GM23248 (cell line): ENCODE data around the gene R3HDM4. TPM values are rescaled to one million over a fixed set of nuclear protein-coding genes. Genes with fewer than 3 reads are reported as not detected.

ENCODE experiments used
- DNase-seq: peaks from one replicate; pipeline ENCODE4 v3.0.0-alpha.2; 2015
- H2AFZ ChIP-seq: fragments of 200-600 bp; sonication (generic); 2 replicates; pipeline ENCODE4 v1.6.1; 2016; ENCODE audit warnings: antibody characterized with exemption
- H3F3A ChIP-seq: fragments of 200-600 bp; sonication (generic); 2 replicates; pipeline ENCODE4 v1.6.1; 2016; ENCODE audit warnings: mild to moderate bottlenecking, antibody characterized with exemption, mixed run types; ENCODE audit not compliant: insufficient read depth
- H3K27ac ChIP-seq: fragments of 200-600 bp; sonication (generic); 2 replicates; pipeline ENCODE4 v1.5.1; 2016; ENCODE audit warnings: mild to moderate bottlenecking
- H3K27me3 ChIP-seq: fragments of 200-600 bp; sonication (generic); replicated peaks from 2 replicates; pipeline ENCODE4 v1.6.1; 2016; ENCODE audit warnings: mild to moderate bottlenecking; ENCODE audit not compliant: insufficient read depth
- H3K36me3 ChIP-seq: fragments of 200-600 bp; sonication (generic); 2 replicates; pipeline ENCODE4 v1.6.1; 2016; ENCODE audit warnings: low read depth, mild to moderate bottlenecking
- H3K4me1 ChIP-seq: fragments of 200-600 bp; sonication (generic); 2 replicates; pipeline ENCODE4 v1.6.1; 2016; ENCODE audit warnings: mild to moderate bottlenecking; ENCODE audit not compliant: insufficient read depth
- H3K4me2 ChIP-seq: fragments of 200-600 bp; sonication (generic); one replicate; pipeline ENCODE4 v1.6.1; 2016; ENCODE audit warnings: mild to moderate bottlenecking; ENCODE audit not compliant: unreplicated experiment
- H3K4me3 ChIP-seq: fragments of 200-600 bp; sonication (generic); 2 replicates; pipeline ENCODE4 v1.5.1; 2016; ENCODE audit warnings: mild to moderate bottlenecking
- H3K79me2 ChIP-seq: fragments of 200-600 bp; sonication (generic); 2 replicates; pipeline ENCODE4 v1.6.1; 2016; ENCODE audit warnings: mild to moderate bottlenecking; ENCODE audit not compliant: insufficient read depth
- H3K9ac ChIP-seq: fragments of 200-600 bp; sonication (generic); 2 replicates; pipeline ENCODE4 v1.6.1; 2016; ENCODE audit warnings: mild to moderate bottlenecking
- H3K9me2 ChIP-seq: fragments of 200-600 bp; sonication (generic); 2 replicates; pipeline ENCODE4 v1.6.1; 2016; ENCODE audit warnings: mixed run types, mild to moderate bottlenecking, moderate library complexity; ENCODE audit not compliant: insufficient read depth
- H3K9me3 ChIP-seq: fragments of 200-600 bp; sonication (generic); one replicate; pipeline ENCODE4 v1.6.1; 2017; ENCODE audit warnings: low read depth
- H4K20me1 ChIP-seq: fragments of 200-600 bp; sonication (generic); 2 replicates; pipeline ENCODE4 v1.6.0; 2016; ENCODE audit not compliant: insufficient read depth
- EZH2 ChIP-seq: fragments of 200-600 bp; sonication (generic); IDR thresholded peaks from 2 replicates; pipeline ENCODE4 v1.6.1; 2018; ENCODE audit warnings: antibody characterized with exemption, mild to moderate bottlenecking; ENCODE audit not compliant: insufficient read depth, poor library complexity, severe bottlenecking
- EZH2phosphoT487 ChIP-seq: fragments of 200-600 bp; sonication (generic); IDR thresholded peaks from 2 replicates; pipeline ENCODE4 v1.6.1; 2018; ENCODE audit warnings: antibody characterized with exemption, moderate library complexity, mild to moderate bottlenecking, low read depth; ENCODE audit not compliant: insufficient read depth
- WGBS, 2 experiments: methylation state at CpG; one replicate each; pipeline ENCODE4 v1.1.6; 2015 to 2017; ENCODE audit warnings: low lambda C conversion rate in 2 of 2, low coverage in 1 of 2; ENCODE audit errors: missing lambda C conversion rate in 2 of 2; 5-methylcytosine and 5-hydroxymethylcytosine counted together
- in situ Hi-C: fragments of 300-500 bp; cut with MboI; formaldehyde crosslinking; loops from 2 replicates; pipeline ENCODE4 v1.15.0; 2020
- polyA plus RNA-seq: library from polyadenylated mRNA; unstranded; fragments of >200 nt; fragmentation: Nextera tagmentation; extraction: Ambion mirVana; gene quantifications from 2 replicates; pipeline ENCODE4 v1.2.1, GENCODE V29; 2016
- total RNA-seq: library from RNA; depleted of rRNA; stranded (reverse); fragments of >200 nt; shearing (Covaris generic); gene quantifications from 2 replicates; pipeline ENCODE4 v1.2.3, GENCODE V29; 2014

The R3HDM4 gene
- total and polyA plus RNA-seq, 2 experiments from 2014 or later, result 50.9 to 52.7 TPM

GRCh38 chr19:928471-929202, 15.6 kb upstream of the R3HDM4 start:
- Histone ChIP-seq H4K20me1 (no peaks in the 10 kb centered on the region), H2AFZ (no peak overlapping the region), H3K79me2 (peaks cover 57% of the 10 kb centered on the region), H3K9me3 (no peaks in the 10 kb centered on the region), H3K4me1 (peaks cover 11% of the 10 kb centered on the region), H3K4me2 (no peak overlapping the region), H3K36me3 (0 out of 2 replicates have a peak, but pooled peaks cover 4% of the 10 kb centered on the region), H3K27me3 (no peaks in the 10 kb centered on the region), H3F3A (no peaks in the 10 kb centered on the region), H3K9me2 (no peaks in the 10 kb centered on the region), H3K27ac (no peak overlapping the region), H3K9ac (no peak overlapping the region), H3K4me3 (no peak overlapping the region)
- WGBS, 2 experiments, result 96 to 97% methylated on average over 12 to 18 of the region's 18 CpGs
- DNase-seq, result no peak
- TF ChIP-seq EZH2phosphoT487, result no peak
- TF ChIP-seq EZH2, result no peak
- in situ Hi-C loops, result no loop called here

- Histone ChIP-seq H2AFZ (no peak overlapping the region), H3K4me2 (peak overlapping the region; percentile 45), H3K27me3 (no peaks in the 10 kb centered on the region), H3K9me3 (no peaks in the 10 kb centered on the region), H3K9me2 (no peaks in the 10 kb centered on the region), H3F3A (no peaks in the 10 kb centered on the region), H4K20me1 (no peaks in the 10 kb centered on the region), H3K4me3 (0 out of 2 replicates have a peak overlapping the region, but pooled peaks have one; percentile 78), H3K4me1 (peaks cover 6% of the 10 kb centered on the region; the same call in 1 of the 2 replicates), H3K27ac (no peak overlapping the region), H3K79me2 (peaks cover 53% of the 10 kb centered on the region), H3K36me3 (0 out of 2 replicates have a peak, but pooled peaks cover 4% of the 10 kb centered on the region), H3K9ac (no peak overlapping the region; the same call in 1 of the 2 replicates)
- no peak for DNase-seq
- TF ChIP-seq EZH2, result no peak
- TF ChIP-seq EZH2phosphoT487, result no peak
- in situ Hi-C loops, result no loop called here
- WGBS, 2 experiments, result 79 to 80% methylated on average over 11 to 12 of the region's 12 CpGs
These were observed 14.9 kb upstream of the R3HDM4 start for GRCh38 chr19:927780-928401.

GRCh38 chr19:927351-927779, 14.3 kb upstream of the R3HDM4 start:
- peak overlapping the region; percentile 80 for H3K9ac ChIP-seq
- no peaks in the 10 kb centered on the region for H3K9me2 ChIP-seq
- H3K4me1 ChIP-seq, result 0 out of 2 replicates have a peak, but pooled peaks cover under 1% of the 10 kb centered on the region
- no peak overlapping the region for H2AFZ ChIP-seq
- no peak for DNase-seq
- H4K20me1 ChIP-seq, result no peaks in the 10 kb centered on the region
- 13 to 50% methylated on average over 4 to 14 of the region's 15 CpGs for WGBS, 2 experiments
- TF ChIP-seq EZH2, result no peak
- H3K9me3 ChIP-seq, result no peaks in the 10 kb centered on the region
- no peaks in the 10 kb centered on the region for H3F3A ChIP-seq
- peak overlapping the region; percentile 31; the same call in 1 of the 2 replicates for H3K27ac ChIP-seq
- H3K27me3 ChIP-seq, result no peaks in the 10 kb centered on the region
- peak overlapping the region; percentile 78 for H3K4me3 ChIP-seq
- 0 out of 2 replicates have a peak, but pooled peaks cover 4% of the 10 kb centered on the region for H3K36me3 ChIP-seq
- peaks cover 53% of the 10 kb centered on the region for H3K79me2 ChIP-seq
- peak overlapping the region; percentile 82 for H3K4me2 ChIP-seq
- in situ Hi-C loops, result no loop called here

DNA sequence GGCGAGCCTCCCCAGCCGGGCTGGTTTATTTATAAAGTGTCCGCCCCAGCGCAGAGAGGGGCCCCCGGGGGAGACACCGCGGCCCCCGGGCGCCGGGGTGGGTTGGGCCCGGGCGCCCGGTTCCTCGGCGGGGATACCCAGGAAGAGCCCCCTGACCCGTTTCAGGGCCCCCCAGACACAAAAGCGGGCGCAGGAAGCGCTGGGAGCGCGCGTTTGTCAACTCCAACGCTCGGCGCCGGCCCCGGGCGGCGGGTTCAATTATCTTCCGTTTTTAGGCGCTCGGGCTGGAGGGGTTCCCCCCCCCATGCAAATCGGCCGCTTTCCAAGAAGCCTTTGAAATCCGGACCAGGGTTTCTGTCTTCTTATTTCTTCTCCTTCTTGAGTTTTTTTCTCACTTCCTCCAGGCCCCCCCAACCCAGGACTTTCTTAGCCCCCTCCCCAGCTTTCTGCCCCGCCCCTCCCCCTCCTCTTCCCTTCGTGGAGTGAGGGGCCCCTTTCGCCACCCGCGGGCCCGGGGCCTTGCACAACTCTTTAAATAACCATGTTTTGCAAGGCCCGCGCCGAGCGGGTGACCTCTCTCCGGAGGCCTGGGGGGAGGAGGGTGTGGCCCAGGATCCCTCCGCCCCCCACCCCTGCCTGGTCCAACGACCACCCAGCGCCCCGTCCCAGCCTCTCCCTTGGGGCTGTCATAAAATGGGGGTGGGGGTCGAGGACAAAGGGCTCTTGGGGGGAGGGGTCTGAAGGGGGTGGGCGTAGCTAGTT, 13.8 kb upstream of the R3HDM4 start:
- no peaks in the 10 kb centered on the region for H4K20me1 ChIP-seq
- in situ Hi-C loops, result no loop called here
- 1 to 2% methylated on average over 24 to 52 of the region's 52 CpGs for WGBS, 2 experiments

More for the DNA sequence above, 13.8 kb upstream of the R3HDM4 start:
- Histone ChIP-seq H3K79me2 (peaks cover 48% of the 10 kb centered on the region), H3K36me3 (0 out of 2 replicates have a peak, but pooled peaks cover 4% of the 10 kb centered on the region), H3K9me2 (no peaks in the 10 kb centered on the region), H3K4me3 (peak overlapping the region; percentile 78), H3K9me3 (no peaks in the 10 kb centered on the region), H3K27ac (peak overlapping the region; percentile 31), H3K4me2 (peak overlapping the region; percentile 82), H3F3A (no peaks in the 10 kb centered on the region), H2AFZ (peak overlapping the region; percentile 39), H3K27me3 (no peaks in the 10 kb centered on the region), H3K4me1 (no peaks in the 10 kb centered on the region), H3K9ac (peak overlapping the region; percentile 80)
- DNase-seq, result peak; percentile 74
- TF ChIP-seq EZH2 (no peak), EZH2phosphoT487 (no peak)
